Gastroesophageal sphincter (tissue), 3 donors: ENCODE results near the gene PAX3.

Source experiments
- EP300 ChIP-seq: sonication (generic); formaldehyde crosslinking; IDR thresholded peaks from one replicate; pipeline ENCODE4 v1.6.1; 2017; ENCODE audit warnings: antibody characterized with exemption, mild to moderate bottlenecking
- POLR2AphosphoS5 ChIP-seq: sonication (generic); formaldehyde crosslinking; IDR thresholded peaks from one replicate; pipeline ENCODE4 v1.6.1; 2017; ENCODE audit warnings: antibody characterized with exemption
- TF ChIP-seq, protein P1 (sequence below), 4 experiments: fragments of 200-600 bp in 2 of 4; fragments of 450-650 bp in 2 of 4; sonication (generic) in 1 of 4; IDR thresholded peaks; one replicate each; pipeline ENCODE4 v1.5.1; 2017 to 2019; ENCODE audit warnings: antibody characterized with exemption in 4 of 4, mild to moderate bottlenecking in 2 of 4, moderate library complexity in 2 of 4

DNA sequence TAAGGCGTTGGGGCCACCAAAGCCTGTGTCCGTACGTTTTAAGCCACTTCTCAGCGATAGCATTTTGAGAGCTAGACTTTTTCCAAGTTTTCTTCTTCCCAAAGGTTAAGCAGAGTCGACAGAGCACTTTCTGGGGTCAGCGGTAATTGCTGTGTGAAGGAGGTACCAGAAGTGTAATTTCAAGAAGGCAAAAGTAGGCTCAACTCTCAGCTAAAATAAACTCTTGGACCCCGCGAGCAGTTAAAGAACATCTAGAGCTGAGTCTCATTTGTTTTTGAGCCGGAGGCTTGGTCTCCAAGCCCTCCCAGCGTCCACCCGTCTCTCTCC is 1.9 kb upstream of the PAX3 start:
- TF ChIP-seq EP300, result no peak
- TF ChIP-seq, protein P1, sequence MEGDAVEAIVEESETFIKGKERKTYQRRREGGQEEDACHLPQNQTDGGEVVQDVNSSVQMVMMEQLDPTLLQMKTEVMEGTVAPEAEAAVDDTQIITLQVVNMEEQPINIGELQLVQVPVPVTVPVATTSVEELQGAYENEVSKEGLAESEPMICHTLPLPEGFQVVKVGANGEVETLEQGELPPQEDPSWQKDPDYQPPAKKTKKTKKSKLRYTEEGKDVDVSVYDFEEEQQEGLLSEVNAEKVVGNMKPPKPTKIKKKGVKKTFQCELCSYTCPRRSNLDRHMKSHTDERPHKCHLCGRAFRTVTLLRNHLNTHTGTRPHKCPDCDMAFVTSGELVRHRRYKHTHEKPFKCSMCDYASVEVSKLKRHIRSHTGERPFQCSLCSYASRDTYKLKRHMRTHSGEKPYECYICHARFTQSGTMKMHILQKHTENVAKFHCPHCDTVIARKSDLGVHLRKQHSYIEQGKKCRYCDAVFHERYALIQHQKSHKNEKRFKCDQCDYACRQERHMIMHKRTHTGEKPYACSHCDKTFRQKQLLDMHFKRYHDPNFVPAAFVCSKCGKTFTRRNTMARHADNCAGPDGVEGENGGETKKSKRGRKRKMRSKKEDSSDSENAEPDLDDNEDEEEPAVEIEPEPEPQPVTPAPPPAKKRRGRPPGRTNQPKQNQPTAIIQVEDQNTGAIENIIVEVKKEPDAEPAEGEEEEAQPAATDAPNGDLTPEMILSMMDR (IDR thresholded peaks at IDR 0.05), result no peak
- no peak for TF ChIP-seq POLR2AphosphoS5
